ENCODE data around the gene SS18L1. TPM values are rescaled to one million over a fixed set of nuclear protein-coding genes. Genes with fewer than 3 reads are reported as not detected.

SS18L1 gene
- total RNA-seq, 1 donor from 2014 or later: 16.3 TPM

- H3K4me3 ChIP-seq (ENCODE audit: insufficient read depth, low read depth, low read length): no peak overlapping the region
- peaks cover 9% of the 10 kb centered on the region for H3K27me3 ChIP-seq (ENCODE audit: insufficient read depth, low read length)
- Mint-ChIP-seq H3K27me3 (ENCODE audit: low read depth, unreplicated experiment) (peaks cover 41% of the 10 kb centered on the region), H3K4me1 (ENCODE audit: low read depth, unreplicated experiment) (no peaks in the 10 kb centered on the region), H3K36me3 (ENCODE audit: low read depth, unreplicated experiment) (no peaks in the 10 kb centered on the region), H3K9me3 (ENCODE audit: unreplicated experiment) (peaks cover 2% of the 10 kb centered on the region), H3K27ac (ENCODE audit: unreplicated experiment) (no peak overlapping the region), H3K4me3 (ENCODE audit: unreplicated experiment) (no peak overlapping the region)
- H3K9me3 ChIP-seq (ENCODE audit: insufficient read depth, low read depth, low read length): peaks cover 2% of the 10 kb centered on the region
- H3K4me2 ChIP-seq (ENCODE audit: low read length): no peak overlapping the region
- DNase-seq (ENCODE audit: low read depth) (no peak), FAIRE-seq (no peak)
- no peaks in the 10 kb centered on the region for H3K79me2 ChIP-seq (ENCODE audit: insufficient read depth, low read length)
- H2AFZ ChIP-seq (ENCODE audit: low read depth, low read length): no peak overlapping the region
- no peaks in the 10 kb centered on the region for H3K4me1 ChIP-seq (ENCODE audit: insufficient read depth, low read length)
- H3K27ac ChIP-seq (ENCODE audit: low read depth, low read length): no peak overlapping the region
- TF ChIP-seq CTCF (IDR thresholded peaks at IDR 0.05; ENCODE audit: insufficient read depth, low read depth, low read length) (no peak), EZH2 (IDR thresholded peaks at IDR 0.05; ENCODE audit: insufficient read depth, low read length) (no peak)
- no peak overlapping the region for H3K9ac ChIP-seq (ENCODE audit: low read length)
- H3K36me3 ChIP-seq (ENCODE audit: insufficient read depth, low read length): no peaks in the 10 kb centered on the region
- H4K20me1 ChIP-seq (ENCODE audit: insufficient read depth, low read length): no peaks in the 10 kb centered on the region
Measured at GRCh38 chr20:62227977-62228958, 84.7 kb downstream of the SS18L1 start.

- FAIRE-seq (no peak), DNase-seq (ENCODE audit: low read depth) (no peak)
- Mint-ChIP-seq H3K27me3 (ENCODE audit: low read depth, unreplicated experiment) (peaks cover 40% of the 10 kb centered on the region), H3K27ac (ENCODE audit: unreplicated experiment) (no peak overlapping the region), H3K4me1 (ENCODE audit: low read depth, unreplicated experiment) (no peaks in the 10 kb centered on the region), H3K9me3 (ENCODE audit: unreplicated experiment) (peaks cover 5% of the 10 kb centered on the region), H3K36me3 (ENCODE audit: low read depth, unreplicated experiment) (no peaks in the 10 kb centered on the region), H3K4me3 (ENCODE audit: unreplicated experiment) (no peak overlapping the region)
- Histone ChIP-seq H4K20me1 (ENCODE audit: insufficient read depth, low read length) (no peaks in the 10 kb centered on the region), H3K36me3 (ENCODE audit: insufficient read depth, low read length) (no peaks in the 10 kb centered on the region), H3K4me2 (ENCODE audit: low read length) (no peak overlapping the region), H3K4me1 (ENCODE audit: insufficient read depth, low read length) (no peaks in the 10 kb centered on the region), H3K79me2 (ENCODE audit: insufficient read depth, low read length) (no peaks in the 10 kb centered on the region), H3K9me3 (ENCODE audit: insufficient read depth, low read depth, low read length) (peaks cover 5% of the 10 kb centered on the region), H3K4me3 (ENCODE audit: insufficient read depth, low read depth, low read length) (no peak overlapping the region), H2AFZ (ENCODE audit: low read depth, low read length) (no peak overlapping the region), H3K27ac (ENCODE audit: low read depth, low read length) (no peak overlapping the region), H3K9ac (ENCODE audit: low read length) (no peak overlapping the region), H3K27me3 (ENCODE audit: insufficient read depth, low read length) (peaks cover 9% of the 10 kb centered on the region)
- no peak for TF ChIP-seq CTCF (IDR thresholded peaks at IDR 0.05; ENCODE audit: insufficient read depth, low read depth, low read length)
- no peak for TF ChIP-seq EZH2 (IDR thresholded peaks at IDR 0.05; ENCODE audit: insufficient read depth, low read length)
Measured at GRCh38 chr20:62228982-62229545, 85.5 kb downstream of the SS18L1 start.

Measured in astrocyte (in vitro differentiated cells and primary cell).